ENCODE results near the gene BLM. TPM values are rescaled to one million over a fixed set of nuclear protein-coding genes. Genes with fewer than 3 reads are reported as not detected.
"Not testable (repeated sequence)": the region's sequence is repeated elsewhere in the genome, so short reads cannot be mapped to it uniquely, and the experiment has no call there.

Gene BLM
- total RNA-seq, 2 donors from 2014 or later, result 29.6 to 34.9 TPM

GRCh38 chr15:90671216-90671615 lies 45.9 kb upstream of the BLM start:
- DNase-seq, result no peak
- Histone ChIP-seq H3K9me3 (ENCODE audit: control insufficient read depth, low read length) (no peaks in the 10 kb centered on the region), H3K4me1 (ENCODE audit: control insufficient read depth, insufficient read depth, low read length) (no peaks in the 10 kb centered on the region), H3K27me3 (ENCODE audit: control insufficient read depth, insufficient read depth, low read length, poor library complexity, severe bottlenecking) (no peaks in the 10 kb centered on the region), H3K4me3 (ENCODE audit: low read length) (no peak overlapping the region), H3K36me3 (ENCODE audit: control insufficient read depth, insufficient read depth, low read length) (no peaks in the 10 kb centered on the region), H3K9ac (ENCODE audit: extremely low read depth, low read length, poor library complexity, severe bottlenecking) (no peak overlapping the region), H3K27ac (ENCODE audit: low read depth, low read length) (no peak overlapping the region)
- no peak overlapping the region for H3K27ac Mint-ChIP-seq
- no peaks in the 10 kb centered on the region for H3K4me1 Mint-ChIP-seq
- no peaks in the 10 kb centered on the region for H3K9me3 Mint-ChIP-seq
- H3K4me3 Mint-ChIP-seq, result no peak overlapping the region
- WGBS, 2 experiments (ENCODE audit: insufficient coverage in 1 of 2, insufficient read length in 1 of 2), result 87 to 89% methylated on average over 4 of the region's 4 CpGs
- TF ChIP-seq, protein P1, sequence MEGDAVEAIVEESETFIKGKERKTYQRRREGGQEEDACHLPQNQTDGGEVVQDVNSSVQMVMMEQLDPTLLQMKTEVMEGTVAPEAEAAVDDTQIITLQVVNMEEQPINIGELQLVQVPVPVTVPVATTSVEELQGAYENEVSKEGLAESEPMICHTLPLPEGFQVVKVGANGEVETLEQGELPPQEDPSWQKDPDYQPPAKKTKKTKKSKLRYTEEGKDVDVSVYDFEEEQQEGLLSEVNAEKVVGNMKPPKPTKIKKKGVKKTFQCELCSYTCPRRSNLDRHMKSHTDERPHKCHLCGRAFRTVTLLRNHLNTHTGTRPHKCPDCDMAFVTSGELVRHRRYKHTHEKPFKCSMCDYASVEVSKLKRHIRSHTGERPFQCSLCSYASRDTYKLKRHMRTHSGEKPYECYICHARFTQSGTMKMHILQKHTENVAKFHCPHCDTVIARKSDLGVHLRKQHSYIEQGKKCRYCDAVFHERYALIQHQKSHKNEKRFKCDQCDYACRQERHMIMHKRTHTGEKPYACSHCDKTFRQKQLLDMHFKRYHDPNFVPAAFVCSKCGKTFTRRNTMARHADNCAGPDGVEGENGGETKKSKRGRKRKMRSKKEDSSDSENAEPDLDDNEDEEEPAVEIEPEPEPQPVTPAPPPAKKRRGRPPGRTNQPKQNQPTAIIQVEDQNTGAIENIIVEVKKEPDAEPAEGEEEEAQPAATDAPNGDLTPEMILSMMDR (conservative IDR thresholded peaks at IDR 0.05), result no peak
- no peaks in the 10 kb centered on the region for H3K36me3 Mint-ChIP-seq (ENCODE audit: low read depth)
- no peaks in the 10 kb centered on the region for H3K27me3 Mint-ChIP-seq (ENCODE audit: insufficient read depth)

DNA sequence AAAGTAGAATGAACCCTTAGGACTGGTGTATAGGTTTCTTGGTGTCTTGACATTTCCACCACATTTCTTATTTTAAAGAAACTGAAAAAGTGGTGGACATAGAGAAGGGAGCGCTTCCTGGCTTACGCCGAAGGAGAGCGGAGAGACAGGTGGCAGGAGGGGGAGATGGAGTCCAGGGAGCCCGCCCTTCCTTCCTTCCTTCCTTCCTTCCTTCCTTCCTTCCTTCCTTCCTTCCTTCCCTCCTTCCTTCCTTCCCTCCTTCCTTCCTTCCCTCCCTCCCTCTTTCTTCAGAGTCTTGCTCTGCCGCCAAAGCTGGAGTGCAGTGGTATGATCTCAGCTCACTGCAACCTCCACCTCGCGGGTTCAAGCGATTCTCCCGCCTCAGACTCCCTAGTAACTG lies 43.8 kb upstream of the BLM start:
- 96 to 98% methylated on average over 5 to 8 of the region's 10 CpGs for WGBS, 2 experiments (ENCODE audit: insufficient coverage in 1 of 2, insufficient read length in 1 of 2)
- not testable (repeated sequence) for H3K9me3 Mint-ChIP-seq; H3K27me3 Mint-ChIP-seq (ENCODE audit: insufficient read depth)

DNA sequence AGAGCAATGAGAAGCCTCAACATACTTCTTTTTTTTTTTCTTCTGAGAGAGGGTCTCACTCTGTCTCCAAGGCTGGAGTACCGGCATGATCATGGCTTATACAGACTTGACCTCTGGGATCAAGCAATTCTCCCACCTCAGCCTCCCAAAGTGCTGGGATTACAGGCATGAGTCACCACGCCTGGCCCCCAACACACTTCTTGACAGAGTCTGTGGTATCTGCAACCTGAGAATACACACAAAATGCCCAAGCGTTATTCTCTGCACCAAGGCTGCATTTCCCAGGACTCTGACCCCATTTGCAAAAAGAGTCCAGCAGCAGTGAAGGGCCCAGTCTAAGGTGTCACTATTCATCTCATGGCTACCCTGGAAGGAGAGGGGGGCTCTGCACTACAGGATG lies 42.7 kb upstream of the BLM start:
- H3K27me3 ChIP-seq (ENCODE audit: control insufficient read depth, insufficient read depth, low read length, poor library complexity, severe bottlenecking), result no peaks in the 10 kb centered on the region
- no peak overlapping the region for H3K27ac ChIP-seq (ENCODE audit: low read depth, low read length)
- WGBS, 2 experiments (ENCODE audit: insufficient coverage in 1 of 2, insufficient read length in 1 of 2), result 87 to 88% methylated on average over 3 of the region's 3 CpGs
- H3K4me1 Mint-ChIP-seq, result no peaks in the 10 kb centered on the region
- no peak overlapping the region for H3K4me3 Mint-ChIP-seq
- TF ChIP-seq, protein P1 (conservative IDR thresholded peaks at IDR 0.05), result no peak
- H3K4me3 ChIP-seq (ENCODE audit: low read length), result no peak overlapping the region
- H3K36me3 Mint-ChIP-seq (ENCODE audit: low read depth), result no peaks in the 10 kb centered on the region
- no peaks in the 10 kb centered on the region for H3K9me3 ChIP-seq (ENCODE audit: control insufficient read depth, low read length)
- H3K9ac ChIP-seq (ENCODE audit: extremely low read depth, low read length, poor library complexity, severe bottlenecking), result no peak overlapping the region
- no peaks in the 10 kb centered on the region for H3K27me3 Mint-ChIP-seq (ENCODE audit: insufficient read depth)
- no peak for DNase-seq
- H3K27ac Mint-ChIP-seq, result no peak overlapping the region
- H3K36me3 ChIP-seq (ENCODE audit: control insufficient read depth, insufficient read depth, low read length), result no peaks in the 10 kb centered on the region
- no peaks in the 10 kb centered on the region for H3K4me1 ChIP-seq (ENCODE audit: control insufficient read depth, insufficient read depth, low read length)
- no peaks in the 10 kb centered on the region for H3K9me3 Mint-ChIP-seq

More for the DNA sequence above, 43.8 kb upstream of the BLM start:
- not testable (repeated sequence) for H3K4me3 Mint-ChIP-seq; DNase-seq; H3K36me3 Mint-ChIP-seq (ENCODE audit: low read depth); H3K27me3 ChIP-seq (ENCODE audit: control insufficient read depth, insufficient read depth, low read length, poor library complexity, severe bottlenecking); H3K27ac ChIP-seq (ENCODE audit: low read depth, low read length); H3K4me1 Mint-ChIP-seq; H3K9me3 ChIP-seq (ENCODE audit: control insufficient read depth, low read length); H3K9ac ChIP-seq (ENCODE audit: extremely low read depth, low read length, poor library complexity, severe bottlenecking); H3K4me1 ChIP-seq (ENCODE audit: control insufficient read depth, insufficient read depth, low read length); H3K36me3 ChIP-seq (ENCODE audit: control insufficient read depth, insufficient read depth, low read length); H3K4me3 ChIP-seq (ENCODE audit: low read length); H3K27ac Mint-ChIP-seq

GRCh38 chr15:90675464-90675863 lies 41.7 kb upstream of the BLM start:
- no peak overlapping the region for H3K27ac ChIP-seq (ENCODE audit: low read depth, low read length)
- H3K4me1 ChIP-seq (ENCODE audit: control insufficient read depth, insufficient read depth, low read length), result no peaks in the 10 kb centered on the region
- H3K27me3 Mint-ChIP-seq (ENCODE audit: insufficient read depth), result no peaks in the 10 kb centered on the region
- TF ChIP-seq, protein P1 (conservative IDR thresholded peaks at IDR 0.05), result no peak
- H3K4me3 Mint-ChIP-seq, result no peak overlapping the region
- no peak overlapping the region for H3K27ac Mint-ChIP-seq
- H3K4me3 ChIP-seq (ENCODE audit: low read length), result no peak overlapping the region
- no peak for DNase-seq
- no peaks in the 10 kb centered on the region for H3K36me3 Mint-ChIP-seq (ENCODE audit: low read depth)
- no peaks in the 10 kb centered on the region for H3K36me3 ChIP-seq (ENCODE audit: control insufficient read depth, insufficient read depth, low read length)
- no peaks in the 10 kb centered on the region for H3K4me1 Mint-ChIP-seq
- H3K9ac ChIP-seq (ENCODE audit: extremely low read depth, low read length, poor library complexity, severe bottlenecking), result no peak overlapping the region
- H3K27me3 ChIP-seq (ENCODE audit: control insufficient read depth, insufficient read depth, low read length, poor library complexity, severe bottlenecking), result no peaks in the 10 kb centered on the region
- 97 to 100% methylated on average over 3 to 5 of the region's 5 CpGs for WGBS, 2 experiments (ENCODE audit: insufficient coverage in 1 of 2, insufficient read length in 1 of 2)
- H3K9me3 Mint-ChIP-seq, result no peaks in the 10 kb centered on the region
- H3K9me3 ChIP-seq (ENCODE audit: control insufficient read depth, low read length), result no peaks in the 10 kb centered on the region

All from endodermal cell (in vitro differentiated cells).